ENCODE results near the gene RPL5. TPM values are rescaled to one million over a fixed set of nuclear protein-coding genes. Genes with fewer than 3 reads are reported as not detected.

RPL5 gene
- total RNA-seq, 2 experiments from 2014 or later, result 1,651 to 1,862 TPM

GRCh38 chr1:92876351-92876750, 44.5 kb downstream of the RPL5 start:
- peak overlapping the region; percentile 86 for H3K27ac ChIP-seq (ENCODE audit: low read depth, low read length, poor library complexity, severe bottlenecking)

GRCh38 chr1:92877081-92877711, 45.4 kb downstream of the RPL5 start:
- Histone ChIP-seq H3K4me2 (ENCODE audit: low read length) (peak overlapping the region; percentile 70), H2AFZ (ENCODE audit: low read length) (no peak overlapping the region; the same call in 1 of the 2 replicates), H3K9me3 (ENCODE audit: low read length) (peaks cover 26% of the 10 kb centered on the region), H3K4me1 (ENCODE audit: insufficient read depth, low read length, poor library complexity, severe bottlenecking) (peaks cover 40% of the 10 kb centered on the region), H3K79me2 (ENCODE audit: insufficient read depth, low read depth, low read length) (peaks cover 81% of the 10 kb centered on the region), H3K36me3 (ENCODE audit: insufficient read depth, low read length) (peaks cover 49% of the 10 kb centered on the region), H3K9me2 (ENCODE audit: insufficient read depth, low read length) (no peaks in the 10 kb centered on the region), H3K4me3 (ENCODE audit: low read depth, low read length, poor library complexity, severe bottlenecking) (peak overlapping the region; percentile 54), H3K27ac (ENCODE audit: low read depth, low read length, poor library complexity, severe bottlenecking) (peak overlapping the region; percentile 86), H4K20me1 (ENCODE audit: insufficient read depth, low read length) (no peaks in the 10 kb centered on the region)
- peak; percentile 74 for DNase-seq (ENCODE audit: low spot score)
- intact Hi-C loops (cut with micrococcal nuclease; ENCODE audit: unreplicated experiment), result no loop called here
- ChIA-PET CTCF (ENCODE audit: unreplicated experiment) (interaction anchor here (0.9 to 1.2 kb wide), 3 partner anchors 8 to 98 kb away, joined by 3 to 4 read pairs (median 3); no protein-coding TSS in a partner anchor), POLR2A (interaction anchor here (0.5 to 4.4 kb wide), 20 partner anchors 9 to 759 kb away, joined by 3 to 31 read pairs (median 4); no protein-coding TSS in a partner anchor)
- BruUV-seq (replicated peaks), result no TSS peak
- TF ChIP-seq CTCF (conservative IDR thresholded peaks at IDR 0.05; ENCODE audit: low read length) (no peak), EZH2phosphoT487 (IDR thresholded peaks at IDR 0.05; ENCODE audit: borderline replicate concordance, low read depth, low read length) (no peak)

More at GRCh38 chr1:92876351-92876750, 44.5 kb downstream of the RPL5 start:
- no TSS peak for BruUV-seq (replicated peaks)
- intact Hi-C loops (cut with micrococcal nuclease; ENCODE audit: unreplicated experiment), result no loop called here
- H3K4me1 ChIP-seq (ENCODE audit: insufficient read depth, low read length, poor library complexity, severe bottlenecking), result peaks cover 40% of the 10 kb centered on the region
- ChIA-PET CTCF (ENCODE audit: unreplicated experiment) (interaction anchor here (1.2 kb wide), 1 partner anchor 99 kb away, joined by 4 read pairs; no protein-coding TSS in a partner anchor), POLR2A (interaction anchor here (1.0 to 4.4 kb wide), 13 partner anchors 8 to 202 kb away, joined by 3 to 31 read pairs (median 5); no protein-coding TSS in a partner anchor)
- H3K9me3 ChIP-seq (ENCODE audit: low read length), result peaks cover 25% of the 10 kb centered on the region
- peak overlapping the region; percentile 70 for H3K4me2 ChIP-seq (ENCODE audit: low read length)
- H3K9me2 ChIP-seq (ENCODE audit: insufficient read depth, low read length), result no peaks in the 10 kb centered on the region
- H3K36me3 ChIP-seq (ENCODE audit: insufficient read depth, low read length), result peaks cover 53% of the 10 kb centered on the region
- no peak for TF ChIP-seq CTCF (conservative IDR thresholded peaks at IDR 0.05; ENCODE audit: low read length)
- no peak for TF ChIP-seq EZH2phosphoT487 (IDR thresholded peaks at IDR 0.05; ENCODE audit: borderline replicate concordance, low read depth, low read length)
- no peak for DNase-seq (ENCODE audit: low spot score)
- no peak overlapping the region for H3K4me3 ChIP-seq (ENCODE audit: low read depth, low read length, poor library complexity, severe bottlenecking)
- H3K79me2 ChIP-seq (ENCODE audit: insufficient read depth, low read depth, low read length), result peaks cover 73% of the 10 kb centered on the region
- H4K20me1 ChIP-seq (ENCODE audit: insufficient read depth, low read length), result no peaks in the 10 kb centered on the region
- no peak overlapping the region for H2AFZ ChIP-seq (ENCODE audit: low read length)

- intact Hi-C loops (cut with micrococcal nuclease; ENCODE audit: unreplicated experiment), result no loop called here
- ChIA-PET CTCF (ENCODE audit: unreplicated experiment) (interaction anchor here (0.9 to 1.1 kb wide), 2 partner anchors 9 to 16 kb away, joined by 3 read pairs; no protein-coding TSS in a partner anchor), POLR2A (interaction anchor here (0.5 to 4.4 kb wide), 14 partner anchors 10 to 759 kb away, joined by 3 to 31 read pairs (median 4); no protein-coding TSS in a partner anchor)
- TF ChIP-seq EZH2phosphoT487 (IDR thresholded peaks at IDR 0.05; ENCODE audit: borderline replicate concordance, low read depth, low read length) (no peak), CTCF (conservative IDR thresholded peaks at IDR 0.05; ENCODE audit: low read length) (no peak)
- peak; percentile 50 for DNase-seq (ENCODE audit: low spot score)
- Histone ChIP-seq H3K4me2 (ENCODE audit: low read length) (peak overlapping the region; percentile 70), H2AFZ (ENCODE audit: low read length) (no peak overlapping the region; the same call in 1 of the 2 replicates), H4K20me1 (ENCODE audit: insufficient read depth, low read length) (no peaks in the 10 kb centered on the region), H3K79me2 (ENCODE audit: insufficient read depth, low read depth, low read length) (peaks cover 87% of the 10 kb centered on the region), H3K36me3 (ENCODE audit: insufficient read depth, low read length) (peaks cover 46% of the 10 kb centered on the region), H3K27ac (ENCODE audit: low read depth, low read length, poor library complexity, severe bottlenecking) (peak overlapping the region; percentile 86), H3K9me3 (ENCODE audit: low read length) (peaks cover 20% of the 10 kb centered on the region), H3K4me1 (ENCODE audit: insufficient read depth, low read length, poor library complexity, severe bottlenecking) (peaks cover 45% of the 10 kb centered on the region), H3K9me2 (ENCODE audit: insufficient read depth, low read length) (no peaks in the 10 kb centered on the region), H3K4me3 (ENCODE audit: low read depth, low read length, poor library complexity, severe bottlenecking) (peak overlapping the region; percentile 54)
- no TSS peak for BruUV-seq (replicated peaks)
Observed at GRCh38 chr1:92877792-92878191, 46.0 kb downstream of the RPL5 start.

Measured in OCI-LY7 (cell line).